Upper lobe of left lung (tissue), 4 donors: ENCODE data around the gene ZNF792.
"Not testable (repeated sequence)": the region's sequence is repeated elsewhere in the genome, so short reads cannot be mapped to it uniquely, and the experiment has no call there.

Experiments
- EP300 ChIP-seq, 4 donors: sonication (generic); formaldehyde crosslinking; IDR thresholded peaks; one replicate each; pipeline ENCODE4 v1.5.1; 2017; ENCODE audit warnings: antibody characterized with exemption in 4 of 4, control low read depth in 2 of 4
- POLR2A ChIP-seq, 4 donors: fragments of 450-650 bp; IDR thresholded peaks; one replicate each; pipeline ENCODE4 v1.5.1; 2016 to 2017; ENCODE audit warnings: antibody characterized with exemption in 4 of 4, mild to moderate bottlenecking in 2 of 4
- POLR2AphosphoS5 ChIP-seq, 2 donors: sonication (generic); formaldehyde crosslinking; IDR thresholded peaks; one replicate each; pipeline ENCODE4 v1.5.1; 2017; ENCODE audit warnings: antibody characterized with exemption in 2 of 2
- TF ChIP-seq, protein P1 (sequence below), 6 experiments: fragments of 450-650 bp in 4 of 6; fragments of 200-600 bp in 2 of 6; sonication (generic) in 2 of 6; IDR thresholded peaks; one replicate each; pipeline ENCODE4 v1.5.1; 2016 to 2019; ENCODE audit warnings: antibody characterized with exemption in 6 of 6

DNA sequence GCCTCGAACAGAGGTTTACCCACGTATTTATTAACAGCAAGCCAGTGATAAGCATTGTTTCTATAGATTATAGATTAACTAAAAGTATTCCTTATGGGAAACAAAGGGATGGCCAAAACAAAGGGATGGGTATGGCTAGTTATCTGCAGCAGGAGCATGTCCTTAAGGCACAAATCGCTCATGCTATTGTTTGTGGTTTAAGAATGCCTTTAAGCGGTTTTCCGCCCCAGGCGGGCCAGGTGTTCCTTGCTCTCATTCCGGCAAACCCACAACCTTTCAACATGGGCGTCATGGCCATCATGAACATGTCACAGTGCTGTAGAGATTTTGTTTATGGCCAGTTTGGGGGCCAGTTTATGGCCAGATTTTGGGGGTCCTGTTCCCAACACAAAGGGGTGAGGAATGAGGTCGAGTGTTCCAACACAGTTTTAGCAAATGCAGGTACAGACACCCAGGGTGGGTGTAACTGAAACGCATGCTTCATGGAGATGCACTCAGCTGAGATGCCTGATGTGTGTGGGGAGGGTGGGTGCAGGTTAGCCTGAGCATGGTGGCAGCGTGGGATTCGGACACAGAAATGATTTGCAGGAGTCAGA is 6.3 kb upstream of the ZNF792 start:
- TF ChIP-seq, protein P1, sequence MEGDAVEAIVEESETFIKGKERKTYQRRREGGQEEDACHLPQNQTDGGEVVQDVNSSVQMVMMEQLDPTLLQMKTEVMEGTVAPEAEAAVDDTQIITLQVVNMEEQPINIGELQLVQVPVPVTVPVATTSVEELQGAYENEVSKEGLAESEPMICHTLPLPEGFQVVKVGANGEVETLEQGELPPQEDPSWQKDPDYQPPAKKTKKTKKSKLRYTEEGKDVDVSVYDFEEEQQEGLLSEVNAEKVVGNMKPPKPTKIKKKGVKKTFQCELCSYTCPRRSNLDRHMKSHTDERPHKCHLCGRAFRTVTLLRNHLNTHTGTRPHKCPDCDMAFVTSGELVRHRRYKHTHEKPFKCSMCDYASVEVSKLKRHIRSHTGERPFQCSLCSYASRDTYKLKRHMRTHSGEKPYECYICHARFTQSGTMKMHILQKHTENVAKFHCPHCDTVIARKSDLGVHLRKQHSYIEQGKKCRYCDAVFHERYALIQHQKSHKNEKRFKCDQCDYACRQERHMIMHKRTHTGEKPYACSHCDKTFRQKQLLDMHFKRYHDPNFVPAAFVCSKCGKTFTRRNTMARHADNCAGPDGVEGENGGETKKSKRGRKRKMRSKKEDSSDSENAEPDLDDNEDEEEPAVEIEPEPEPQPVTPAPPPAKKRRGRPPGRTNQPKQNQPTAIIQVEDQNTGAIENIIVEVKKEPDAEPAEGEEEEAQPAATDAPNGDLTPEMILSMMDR (IDR thresholded peaks at IDR 0.05), result not testable (repeated sequence)
- not testable (repeated sequence) for TF ChIP-seq POLR2A, EP300, POLR2AphosphoS5 (IDR thresholded peaks at IDR 0.05)
